ENCODE results near the gene HSPB2. TPM values are rescaled to one million over a fixed set of nuclear protein-coding genes. Genes with fewer than 3 reads are reported as not detected.
A peak's percentile ranks its signal among the peaks of the same experiment; 100 is the strongest.
"Not testable (repeated sequence)": the region's sequence is repeated elsewhere in the genome, so short reads cannot be mapped to it uniquely, and the experiment has no call there.

The HSPB2 gene
- total RNA-seq, 1 donor, result 1.5 TPM

- peak; percentile 96 for TF ChIP-seq CTCF (IDR thresholded peaks at IDR 0.05; ENCODE audit: insufficient read depth, low read length)
Measured at GRCh38 chr11:111878849-111879636, 33.5 kb upstream of the HSPB2 start, which contains the start of the genes CFAP68 and FDXACB1. CFAP68 (plus strand) TSS chr11:111879541; CDS start chr11:111879561, 20 bp downstream. FDXACB1 (minus strand) TSS chr11:111879165; CDS start chr11:111879132, 33 bp downstream.

GRCh38 chr11:111879637-111879960 lies 32.9 kb upstream of the HSPB2 start:
- TF ChIP-seq CTCF (IDR thresholded peaks at IDR 0.05; ENCODE audit: insufficient read depth, low read length), result no peak
- no peak for DNase-seq (ENCODE audit: low read depth)

More at GRCh38 chr11:111878849-111879636, 33.5 kb upstream of the HSPB2 start, which contains the start of the genes CFAP68 and FDXACB1:
- H3K4me3 ChIP-seq (ENCODE audit: low read depth, low read length), result peak within 1 kb of the TSS; percentile 78
- DNase-seq (ENCODE audit: low read depth), result peak; percentile 98

GRCh38 chr11:111882202-111882601 lies 30.3 kb upstream of the HSPB2 start:
- H3K4me3 ChIP-seq (ENCODE audit: low read depth, low read length), result no peak overlapping the region
- no peak for DNase-seq (ENCODE audit: low read depth)
- no peak for TF ChIP-seq CTCF (IDR thresholded peaks at IDR 0.05; ENCODE audit: insufficient read depth, low read length)

More at GRCh38 chr11:111879637-111879960, 32.9 kb upstream of the HSPB2 start:
- H3K4me3 ChIP-seq (ENCODE audit: low read depth, low read length), result peak overlapping the region; percentile 78

- H3K4me3 ChIP-seq (ENCODE audit: low read depth, low read length); DNase-seq (ENCODE audit: low read depth): not testable (repeated sequence)
Measured at GRCh38 chr11:111885053-111885452, 27.5 kb upstream of the HSPB2 start.

- DNase-seq (ENCODE audit: low read depth), result no peak
- H3K4me3 ChIP-seq (ENCODE audit: low read depth, low read length), result no peak overlapping the region
- TF ChIP-seq CTCF (IDR thresholded peaks at IDR 0.05; ENCODE audit: insufficient read depth, low read length), result no peak
Measured at GRCh38 chr11:111886032-111886431, 26.5 kb upstream of the HSPB2 start.

GRCh38 chr11:111886844-111887243 lies 25.7 kb upstream of the HSPB2 start:
- no peak for DNase-seq (ENCODE audit: low read depth)
- H3K4me3 ChIP-seq (ENCODE audit: low read depth, low read length), result no peak overlapping the region
- no peak for TF ChIP-seq CTCF (IDR thresholded peaks at IDR 0.05; ENCODE audit: insufficient read depth, low read length)

- H3K4me3 ChIP-seq (ENCODE audit: low read depth, low read length), result no peak overlapping the region
- DNase-seq (ENCODE audit: low read depth), result peak; percentile 57
- no peak for TF ChIP-seq CTCF (IDR thresholded peaks at IDR 0.05; ENCODE audit: insufficient read depth, low read length)
Measured at GRCh38 chr11:111905411-111905810, 7.1 kb upstream of the HSPB2 start.
